ENCODE data around the gene MAP1A. TPM values are rescaled to one million over a fixed set of nuclear protein-coding genes. Genes with fewer than 3 reads are reported as not detected.

MAP1A gene
- polyA plus RNA-seq, 1 donor from 2014 or later, result 3.4 TPM

DNA sequence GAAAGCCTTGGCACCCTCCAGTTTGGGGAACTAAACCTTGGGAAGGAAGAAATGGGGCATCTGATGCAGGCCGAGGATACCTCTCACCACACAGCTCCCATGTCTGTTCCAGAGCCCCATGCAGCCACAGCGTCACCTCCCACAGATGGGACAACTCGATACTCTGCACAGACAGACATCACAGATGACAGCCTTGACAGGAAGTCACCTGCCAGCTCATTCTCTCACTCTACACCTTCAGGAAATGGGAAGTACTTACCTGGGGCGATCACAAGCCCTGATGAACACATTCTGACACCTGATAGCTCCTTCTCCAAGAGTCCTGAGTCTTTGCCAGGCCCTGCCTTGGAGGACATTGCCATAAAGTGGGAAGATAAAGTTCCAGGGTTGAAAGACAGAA, 7.7 kb downstream of the MAP1A start:
- H2AFZ ChIP-seq (ENCODE audit: low read depth, low read length), result no peak overlapping the region
- no peak overlapping the region for H3K27ac ChIP-seq (ENCODE audit: low read length)
- TF ChIP-seq SMC3 (conservative IDR thresholded peaks at IDR 0.05; ENCODE audit: poor library complexity), result no peak
- TF ChIP-seq, protein P1, sequence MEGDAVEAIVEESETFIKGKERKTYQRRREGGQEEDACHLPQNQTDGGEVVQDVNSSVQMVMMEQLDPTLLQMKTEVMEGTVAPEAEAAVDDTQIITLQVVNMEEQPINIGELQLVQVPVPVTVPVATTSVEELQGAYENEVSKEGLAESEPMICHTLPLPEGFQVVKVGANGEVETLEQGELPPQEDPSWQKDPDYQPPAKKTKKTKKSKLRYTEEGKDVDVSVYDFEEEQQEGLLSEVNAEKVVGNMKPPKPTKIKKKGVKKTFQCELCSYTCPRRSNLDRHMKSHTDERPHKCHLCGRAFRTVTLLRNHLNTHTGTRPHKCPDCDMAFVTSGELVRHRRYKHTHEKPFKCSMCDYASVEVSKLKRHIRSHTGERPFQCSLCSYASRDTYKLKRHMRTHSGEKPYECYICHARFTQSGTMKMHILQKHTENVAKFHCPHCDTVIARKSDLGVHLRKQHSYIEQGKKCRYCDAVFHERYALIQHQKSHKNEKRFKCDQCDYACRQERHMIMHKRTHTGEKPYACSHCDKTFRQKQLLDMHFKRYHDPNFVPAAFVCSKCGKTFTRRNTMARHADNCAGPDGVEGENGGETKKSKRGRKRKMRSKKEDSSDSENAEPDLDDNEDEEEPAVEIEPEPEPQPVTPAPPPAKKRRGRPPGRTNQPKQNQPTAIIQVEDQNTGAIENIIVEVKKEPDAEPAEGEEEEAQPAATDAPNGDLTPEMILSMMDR (IDR thresholded peaks at IDR 0.05; ENCODE audit: poor library complexity, severe bottlenecking), result no peak
- no peak for TF ChIP-seq EP300 (conservative IDR thresholded peaks at IDR 0.05; ENCODE audit: poor library complexity, severe bottlenecking)
- no peak for TF ChIP-seq MXI1 (conservative IDR thresholded peaks at IDR 0.05; ENCODE audit: poor library complexity, severe bottlenecking)
- TF ChIP-seq POLR2AphosphoS5 (IDR thresholded peaks at IDR 0.05), result no peak
- no peak for TF ChIP-seq TAF1 (IDR thresholded peaks at IDR 0.05; ENCODE audit: low read depth)
- TF ChIP-seq EZH2 (IDR thresholded peaks at IDR 0.05; ENCODE audit: borderline replicate concordance, insufficient read depth, low read length, poor library complexity, severe bottlenecking), result no peak
- no peak for TF ChIP-seq REST (IDR thresholded peaks at IDR 0.05; ENCODE audit: borderline replicate concordance)
- TF ChIP-seq RAD21 (conservative IDR thresholded peaks at IDR 0.05), result no peak
- H3F3A ChIP-seq (ENCODE audit: insufficient read depth, low read length, poor library complexity, severe bottlenecking), result no peaks in the 10 kb centered on the region
- no peak overlapping the region for H3K4me3 ChIP-seq (ENCODE audit: low read length)
- H4K20me1 ChIP-seq (ENCODE audit: insufficient read depth), result no peaks in the 10 kb centered on the region
- H3K9me3 ChIP-seq (ENCODE audit: low read length), result peaks cover 8% of the 10 kb centered on the region
- no peaks in the 10 kb centered on the region for H3K9me2 ChIP-seq (ENCODE audit: insufficient read depth, low read length)
- no peak overlapping the region for H3K9ac ChIP-seq (ENCODE audit: low read length)
- H3K36me3 ChIP-seq (ENCODE audit: insufficient read depth, low read length), result peaks cover 40% of the 10 kb centered on the region
- no peak overlapping the region for H3K4me2 ChIP-seq (ENCODE audit: low read length)
- peaks cover under 1% of the 10 kb centered on the region for H3K79me2 ChIP-seq (replicated peaks; ENCODE audit: insufficient read depth, low read length)
- no peaks in the 10 kb centered on the region for H3K27me3 ChIP-seq (ENCODE audit: insufficient read depth, low read depth, low read length)

- H4K20me1 ChIP-seq (ENCODE audit: insufficient read depth), result no peaks in the 10 kb centered on the region
- H3K9me3 ChIP-seq (ENCODE audit: low read length), result peaks cover 8% of the 10 kb centered on the region
- no peaks in the 10 kb centered on the region for H3K27me3 ChIP-seq (ENCODE audit: insufficient read depth, low read depth, low read length)
- H3K4me3 ChIP-seq (ENCODE audit: low read length), result no peak overlapping the region
- no peak overlapping the region for H3K27ac ChIP-seq (ENCODE audit: low read length)
- TF ChIP-seq EP300 (conservative IDR thresholded peaks at IDR 0.05; ENCODE audit: poor library complexity, severe bottlenecking) (no peak), REST (IDR thresholded peaks at IDR 0.05; ENCODE audit: borderline replicate concordance) (no peak), MXI1 (conservative IDR thresholded peaks at IDR 0.05; ENCODE audit: poor library complexity, severe bottlenecking) (no peak), SMC3 (conservative IDR thresholded peaks at IDR 0.05; ENCODE audit: poor library complexity) (no peak), TAF1 (IDR thresholded peaks at IDR 0.05; ENCODE audit: low read depth) (no peak), POLR2AphosphoS5 (IDR thresholded peaks at IDR 0.05) (no peak), EZH2 (IDR thresholded peaks at IDR 0.05; ENCODE audit: borderline replicate concordance, insufficient read depth, low read length, poor library complexity, severe bottlenecking) (no peak), RAD21 (conservative IDR thresholded peaks at IDR 0.05) (no peak)
- TF ChIP-seq, protein P1 (IDR thresholded peaks at IDR 0.05; ENCODE audit: poor library complexity, severe bottlenecking), result no peak
- H2AFZ ChIP-seq (ENCODE audit: low read depth, low read length), result no peak overlapping the region
- H3K79me2 ChIP-seq (replicated peaks; ENCODE audit: insufficient read depth, low read length), result no peaks in the 10 kb centered on the region
- H3F3A ChIP-seq (ENCODE audit: insufficient read depth, low read length, poor library complexity, severe bottlenecking), result no peaks in the 10 kb centered on the region
- no peak overlapping the region for H3K4me2 ChIP-seq (ENCODE audit: low read length)
- H3K9ac ChIP-seq (ENCODE audit: low read length), result no peak overlapping the region
- no peaks in the 10 kb centered on the region for H3K9me2 ChIP-seq (ENCODE audit: insufficient read depth, low read length)
- peaks cover 37% of the 10 kb centered on the region for H3K36me3 ChIP-seq (ENCODE audit: insufficient read depth, low read length)
These were observed 9.0 kb downstream of the MAP1A start for GRCh38 chr15:43526261-43526930.

All from neural cell (in vitro differentiated cells).